K562 (cell line): ENCODE data around the gene SUFU. TPM values are rescaled to one million over a fixed set of nuclear protein-coding genes. Genes with fewer than 3 reads are reported as not detected.

ENCODE experiments used
- ATAC-seq: fragments of 200-7000 bp; cut with Tn5 transposase; 3 replicates; pipeline ENCODE4 v1.9.1; 2020; ENCODE audit warnings: moderate library complexity
- BruUV-seq: library from RNA; stranded (reverse); fragments of 400-500 nt; replicated peaks from 2 replicates; lab custom pipeline; 2021; lab: Mats Ljungman, UMichigan
- CTCF ChIA-PET: fragments of 300-600 bp; formaldehyde crosslinking; extraction: SDS; loops from one replicate; lab custom pipeline; 2021; ENCODE audit warnings: low intra/inter-chr PET ratio; lab: Yijun Ruan, JAX
- POLR2A ChIA-PET: fragments of 300-600, 350-650 bp; sonication (Branson Sonifier 250); formaldehyde crosslinking; extraction: SDS; loops from one replicate; lab custom pipeline; 2021; ENCODE audit warnings: antibody characterized with exemption, inconsistent platforms; lab: Yijun Ruan, JAX
- DNase-seq, 4 experiments: peaks; one replicate each; pipeline versions ENCODE4 v3.0.0 to v3.0.0-alpha.2; 2011 to 2018; ENCODE audit warnings: low spot score in 3 of 4, mixed read lengths in 3 of 4; ENCODE audit errors: extremely low read depth in 1 of 4
- FAIRE-seq: peaks from 2 replicates; lab custom pipeline; 2011; peaks lifted over from hg19 to GRCh38; lab: Jason Lieb, UNC
- H2AFZ ChIP-seq: 2 replicates; pipeline ENCODE4 v1.6.0; 2011; ENCODE audit warnings: low read depth, low read length, control low read depth, inconsistent platforms
- H3K27ac ChIP-seq: fragments of 200-600 bp; 3 replicates; pipeline ENCODE4 v1.8.0; 2011; ENCODE audit warnings: low read depth, mild to moderate bottlenecking, control low read depth, inconsistent platforms, low read length, moderate library complexity, mixed read lengths; ENCODE audit errors: extremely low read depth
- H3K27me3 ChIP-seq, 2 experiments: fragments of 300-600 bp in 1 of 2; 2 replicates in 1 of 2; 3 replicates in 1 of 2; pipeline versions ENCODE4 v1.6.0 to v1.8.0; 2011; ENCODE audit warnings: inconsistent platforms in 2 of 2, low read length in 2 of 2, mild to moderate bottlenecking in 1 of 2, mixed read lengths in 1 of 2, moderate library complexity in 1 of 2; ENCODE audit not compliant: control insufficient read depth in 2 of 2, insufficient read depth in 2 of 2
- H3K36me3 ChIP-seq: fragments of 300-600 bp; 3 replicates; pipeline ENCODE4 v1.8.0; 2011; ENCODE audit warnings: mild to moderate bottlenecking, low read length, inconsistent platforms; ENCODE audit not compliant: control insufficient read depth, insufficient read depth
- H3K4me1 ChIP-seq, 2 experiments: fragments of 200-600 bp in 1 of 2; replicated peaks in 1 of 2; 2 replicates in 1 of 2; 3 replicates in 1 of 2; pipeline versions ENCODE4 v1.5.1 to v1.8.0; 2011; ENCODE audit warnings: inconsistent platforms in 2 of 2, low read length in 2 of 2, mild to moderate bottlenecking in 1 of 2, mixed read lengths in 1 of 2, moderate library complexity in 1 of 2; ENCODE audit not compliant: control insufficient read depth in 2 of 2, insufficient read depth in 2 of 2
- H3K4me2 ChIP-seq: 2 replicates; pipeline ENCODE4 v1.6.1; 2011; ENCODE audit warnings: low read length, control low read depth, inconsistent platforms, mixed read lengths; ENCODE audit not compliant: insufficient read depth
- H3K4me3 ChIP-seq: fragments of 200-600 bp; sonication (generic), shearing (Covaris generic); 2 replicates; pipeline ENCODE4 v1.5.1; 2016; ENCODE audit warnings: control low read depth, inconsistent platforms
- H3K79me2 ChIP-seq: fragments of 200-600 bp; 3 replicates; pipeline ENCODE4 v1.8.0; 2011; ENCODE audit warnings: low read length, inconsistent platforms; ENCODE audit not compliant: control insufficient read depth, insufficient read depth
- H3K9ac ChIP-seq, 2 experiments: 2 replicates each; pipeline versions ENCODE4 v1.6.0 to v1.6.1; 2011; ENCODE audit warnings: low read depth in 2 of 2, low read length in 2 of 2, control low read depth in 1 of 2, inconsistent platforms in 1 of 2, mild to moderate bottlenecking in 1 of 2, mixed read lengths in 1 of 2; ENCODE audit not compliant: insufficient read depth in 1 of 2
- H3K9me1 ChIP-seq: one replicate; pipeline ENCODE4 v1.6.0; 2011; ENCODE audit warnings: inconsistent platforms, mild to moderate bottlenecking, low read length, moderate library complexity; ENCODE audit not compliant: control insufficient read depth, insufficient read depth
- H3K9me3 ChIP-seq: replicated peaks from 2 replicates; pipeline ENCODE4 v1.5.1; 2011; ENCODE audit warnings: low read depth, low read length, inconsistent platforms; ENCODE audit not compliant: control insufficient read depth, insufficient read depth
- H4K20me1 ChIP-seq: replicated peaks from 2 replicates; pipeline ENCODE4 v1.6.1; 2011; ENCODE audit warnings: low read length, inconsistent platforms, mixed read lengths; ENCODE audit not compliant: control insufficient read depth, insufficient read depth
- CREM ChIP-seq: IDR thresholded peaks from 2 replicates; pipeline ENCODE4 v1.6.1; 2014; ENCODE audit warnings: antibody characterized with exemption, low read depth
- JUND ChIP-seq, 2 experiments: IDR thresholded peaks; 2 replicates in 1 of 2; 3 replicates in 1 of 2; pipeline ENCODE4 v1.6.1; 2011; ENCODE audit warnings: borderline replicate concordance in 2 of 2, low read depth in 2 of 2, low read length in 2 of 2, improper control_type of control experiment in 1 of 2, missing biosample characterization in 1 of 2, missing genetic modification characterization in 1 of 2, missing genetic modification reagents in 1 of 2
- NFXL1 ChIP-seq: fragments of 450-650 bp; formaldehyde crosslinking; IDR thresholded peaks from 2 replicates; pipeline ENCODE4 v1.4.0; 2021; ENCODE audit warnings: mild to moderate bottlenecking
- NR2C2 ChIP-seq, 2 experiments: fragments of 200-800 bp in 1 of 2; sonication (Bioruptor generic) in 1 of 2; sonication (generic) in 1 of 2; formaldehyde crosslinking in 1 of 2; IDR thresholded peaks; 2 replicates each; pipeline versions ENCODE4 v1.6.1 to v1.8.0; 2016 to 2022; ENCODE audit warnings: mild to moderate bottlenecking in 1 of 2, missing compliant biosample characterization in 1 of 2, missing genetic modification characterization in 1 of 2, missing genetic modification reagents in 1 of 2
- RAD21 ChIP-seq, 2 experiments: fragments of 250-450 bp in 1 of 2; fragments of 450-650 bp in 1 of 2; sonication (Bioruptor Pico) in 1 of 2; formaldehyde crosslinking in 1 of 2; IDR thresholded peaks in 1 of 2; conservative IDR thresholded peaks in 1 of 2; 2 replicates each; pipeline versions ENCODE4 v1.4.0 to v1.8.0; 2020 to 2022; ENCODE audit warnings: mild to moderate bottlenecking in 2 of 2, moderate library complexity in 1 of 2
- RCOR1 ChIP-seq, 2 experiments: IDR thresholded peaks; 2 replicates each; pipeline ENCODE4 v1.6.1; 2012; ENCODE audit warnings: low read depth in 2 of 2, low read length in 2 of 2, borderline replicate concordance in 1 of 2, improper control_type of control experiment in 1 of 2
- SMARCB1 ChIP-seq: IDR thresholded peaks from 2 replicates; pipeline ENCODE4 v1.6.1; 2011; ENCODE audit warnings: improper control_type of control experiment, low read depth; ENCODE audit not compliant: insufficient read length
- SMC3 ChIP-seq: conservative IDR thresholded peaks from 2 replicates; pipeline ENCODE4 v1.6.1; 2011; ENCODE audit warnings: low read depth, low read length, improper control_type of control experiment; ENCODE audit not compliant: insufficient read depth
- SP1 ChIP-seq: sonication (generic); formaldehyde crosslinking; IDR thresholded peaks from 2 replicates; pipeline ENCODE4 v1.8.1; 2022; ENCODE audit warnings: mild to moderate bottlenecking, missing genetic modification reagents
- TEAD2 ChIP-seq: fragments of 450-650 bp; IDR thresholded peaks from 2 replicates; pipeline ENCODE4 v1.6.1; 2016; ENCODE audit warnings: missing genetic modification characterization, control low read depth, missing compliant biosample characterization
- ZNF324 ChIP-seq: fragments of 250-450 bp; sonication (Bioruptor Pico); IDR thresholded peaks from 2 replicates; pipeline ENCODE4 v1.4.0; 2020; ENCODE audit warnings: mild to moderate bottlenecking
- WGBS: fragments of 100-300 bp; shearing (Covaris generic); methylation state at CpG from one replicate; pipeline ENCODE4 v1.1.6; 2016; ENCODE audit warnings: low coverage, mixed read lengths; ENCODE audit not compliant: insufficient coverage; ENCODE audit errors: missing lambda C conversion rate; 5-methylcytosine and 5-hydroxymethylcytosine counted together
- in situ Hi-C: fragments of 300-500 bp; cut with MboI; formaldehyde crosslinking; loops from 4 replicates; pipeline ENCODE4 v1.15.0; 2018; ENCODE audit warnings: inconsistent platforms, mixed read lengths
- intact Hi-C: fragments of 100-400 bp; cut with micrococcal nuclease; formaldehyde crosslinking; loops from 2 replicates; pipeline ENCODE4 v1.14.2; 2022
- polyA plus RNA-seq, 8 experiments: library from polyadenylated mRNA; depleted of rRNA in 4 of 8; stranded (reverse) in 5 of 8; unstranded in 3 of 8; fragments of >200 nt; fragmentation: Nextera tagmentation in 2 of 8; fragmentation: Illumina TruSeq in 1 of 8; extraction: Ambion mirVana in 2 of 8; extraction: Trizol in 1 of 8; gene quantifications; 2 replicates each; pipeline versions ENCODE4 v1.2.1 to v1.2.3, GENCODE V29; 2011 to 2014; ENCODE audit warnings: inconsistent platforms in 1 of 8, missing spikeins in 1 of 8
- total RNA-seq, 7 experiments: library from RNA; depleted of rRNA in 6 of 7; stranded (reverse); fragments of >200 nt in 6 of 7; fragmentation: Illumina TruSeq in 2 of 7; extraction: Trizol in 2 of 7; gene quantifications; 2 replicates each; pipeline versions ENCODE4 v1.2.1 to v1.2.3, GENCODE V29; 2011 to 2021; ENCODE audit warnings: low replicate concordance in 1 of 7
- TF ChIP-seq, protein P1 (sequence below): fragments of 450-650 bp; formaldehyde crosslinking; IDR thresholded peaks from 2 replicates; pipeline ENCODE4 v1.4.0; 2020; ENCODE audit warnings: mild to moderate bottlenecking, moderate library complexity
- TF ChIP-seq, protein P2 (sequence below), 3 experiments: IDR thresholded peaks in 2 of 3; conservative IDR thresholded peaks in 1 of 3; 2 replicates each; pipeline ENCODE4 v1.5.1; 2011 to 2012; ENCODE audit warnings: low read length in 3 of 3, mild to moderate bottlenecking in 3 of 3, control low read depth in 2 of 3, improper control_type of control experiment in 1 of 3, inconsistent platforms in 1 of 3, low read depth in 1 of 3, mixed read lengths in 1 of 3, moderate library complexity in 1 of 3; ENCODE audit not compliant: insufficient read depth in 2 of 3

SUFU gene
- total and polyA plus RNA-seq, 9 of the 15 experiments (the other 6 are each of a cell fraction or from before 2014, with no cell fraction given): 0.59 to 6.3 (median 0.82) TPM

DNA sequence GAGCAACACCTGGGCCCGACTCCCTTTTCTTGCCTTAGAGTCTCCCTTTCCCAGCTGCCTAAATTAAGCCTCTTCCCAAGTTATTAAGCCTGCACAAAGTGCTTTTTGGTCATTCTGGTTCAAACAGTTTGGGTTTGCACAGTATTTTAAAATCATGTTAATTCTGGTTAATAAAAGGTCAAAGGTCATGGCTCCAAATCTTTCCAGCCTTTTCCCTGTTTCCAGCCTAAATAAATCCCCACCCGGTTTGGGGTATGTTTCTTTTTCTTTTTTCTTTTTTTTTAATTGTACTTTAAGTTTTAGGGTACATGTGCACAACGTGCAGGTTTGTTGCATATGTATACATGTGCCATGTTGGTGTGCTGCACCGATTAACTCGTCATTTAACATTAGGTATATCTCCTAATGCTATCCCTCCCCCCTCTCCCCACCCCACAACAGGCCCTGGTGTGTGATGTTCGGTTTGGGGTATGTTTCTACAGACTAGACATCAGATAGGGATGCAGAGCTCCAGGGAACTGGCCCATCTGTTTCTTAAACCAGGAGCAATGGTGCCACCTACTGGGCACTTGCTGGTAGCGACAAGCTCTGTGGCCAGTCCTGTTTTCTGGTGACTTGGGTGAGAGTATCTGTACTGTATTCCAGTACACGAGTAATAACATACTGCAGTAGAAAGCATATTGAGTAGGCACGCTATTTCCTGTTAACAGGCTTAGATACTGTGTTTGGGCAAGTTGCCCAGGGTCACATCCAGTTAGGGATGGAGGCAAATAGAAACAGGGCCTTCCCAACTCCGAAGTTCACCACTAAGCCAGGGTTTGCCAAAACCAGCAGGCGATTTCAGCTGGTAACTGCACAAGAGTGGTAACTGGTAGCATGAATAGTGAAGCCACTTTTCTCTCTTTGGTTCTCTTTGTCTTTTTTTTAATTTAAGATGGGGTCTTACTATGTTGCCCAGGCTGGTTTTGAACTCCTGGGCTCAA lies 80.0 kb downstream of the SUFU start:
- no peaks in the 10 kb centered on the region for H4K20me1 ChIP-seq
- H3K9me3 ChIP-seq: no peaks in the 10 kb centered on the region
- H3K4me1 ChIP-seq: peaks cover 0 to 3% of the 10 kb centered on the region in 2 experiments; a peak in 2 of 5 replicates
- ATAC-seq: peak; percentile 99
- H3K27ac ChIP-seq: no peak overlapping the region
- no peak overlapping the region for H3K9ac ChIP-seq
- intact Hi-C loops: loop anchor here (1.0 to 5.0 kb wide), 3 partner anchors 81 to 351 kb away; partner anchors contain the start of gene ACTR1A
- no peak overlapping the region for H3K4me3 ChIP-seq
- H3K9me1 ChIP-seq: no peaks in the 10 kb centered on the region
- in situ Hi-C loops: loop anchor here (25.0 kb wide), 2 partner anchors 196 to 346 kb away; partner anchors contain the start of genes ELOVL3, GBF1, NFKB2 and PITX3
- no peak overlapping the region for H3K4me2 ChIP-seq
- FAIRE-seq: peak; percentile 98
- WGBS: 29% methylated on average over 8 of the region's 11 CpGs
- no TSS peak for BruUV-seq
- CTCF ChIA-PET: interaction anchor here (0.9 to 2.1 kb wide), 3 partner anchors 80 to 354 kb away, joined by 6 to 8 read pairs (median 6); partner anchors contain the start of gene SUFU
- POLR2A ChIA-PET: interaction anchor here (0.6 to 1.8 kb wide), 7 partner anchors 13 to 756 kb away, joined by 3 to 6 read pairs (median 3); no protein-coding TSS in a partner anchor
- no peaks in the 10 kb centered on the region for H3K27me3 ChIP-seq
- peaks cover 3% of the 10 kb centered on the region; the same call in 2 of the 3 replicates for H3K79me2 ChIP-seq
- no peak overlapping the region for H2AFZ ChIP-seq
- H3K36me3 ChIP-seq: no peaks in the 10 kb centered on the region
- peak; percentile 82 to 88 (median 84) for DNase-seq
- TF ChIP-seq SMC3 (peak; percentile 60), JUND (IDR thresholded peaks at IDR 0.05; ENCODE audit: borderline replicate concordance, low read depth, low read length) (peak; percentile 11; the same call in 1 of the 2 replicates), JUND (tag; IDR thresholded peaks at IDR 0.05; ENCODE audit: borderline replicate concordance, low read depth, low read length) (no peak), SMARCB1 (no peak), NFXL1 (CRISPR knock-in tag) (no peak), RAD21 (CRISPR knock-in tag; conservative IDR thresholded peaks at IDR 0.05 in 1 of 2, IDR thresholded peaks at IDR 0.05 in 1 of 2) (peak; percentile 71 to 82), TEAD2 (tag) (no peak), RCOR1 (IDR thresholded peaks at IDR 0.05; ENCODE audit: borderline replicate concordance in 1 of 2, low read depth in 2 of 2, low read length in 2 of 2) (peak in 1 of 2 experiments; percentile 46; a peak in 1 of 4 replicates), NR2C2 (CRISPR knock-in tag; IDR thresholded peaks at IDR 0.05) (0 out of 2 replicates have a peak, but pooled peaks have one; percentile 23), NR2C2 (tag; IDR thresholded peaks at IDR 0.05) (peak; percentile 82), SP1 (CRISPR knock-in tag) (0 out of 2 replicates have a peak, but pooled peaks have one; percentile 27), CREM (peak; percentile 38), ZNF324 (CRISPR knock-in tag) (no peak)
- TF ChIP-seq, protein P1, sequence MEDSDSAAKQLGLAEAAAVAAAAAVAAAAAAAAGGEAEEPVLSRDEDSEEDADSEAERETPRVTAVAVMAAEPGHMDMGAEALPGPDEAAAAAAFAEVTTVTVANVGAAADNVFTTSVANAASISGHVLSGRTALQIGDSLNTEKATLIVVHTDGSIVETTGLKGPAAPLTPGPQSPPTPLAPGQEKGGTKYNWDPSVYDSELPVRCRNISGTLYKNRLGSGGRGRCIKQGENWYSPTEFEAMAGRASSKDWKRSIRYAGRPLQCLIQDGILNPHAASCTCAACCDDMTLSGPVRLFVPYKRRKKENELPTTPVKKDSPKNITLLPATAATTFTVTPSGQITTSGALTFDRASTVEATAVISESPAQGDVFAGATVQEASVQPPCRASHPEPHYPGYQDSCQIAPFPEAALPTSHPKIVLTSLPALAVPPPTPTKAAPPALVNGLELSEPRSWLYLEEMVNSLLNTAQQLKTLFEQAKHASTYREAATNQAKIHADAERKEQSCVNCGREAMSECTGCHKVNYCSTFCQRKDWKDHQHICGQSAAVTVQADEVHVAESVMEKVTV (CRISPR knock-in tag): peak; percentile 68
- TF ChIP-seq, protein P2, sequence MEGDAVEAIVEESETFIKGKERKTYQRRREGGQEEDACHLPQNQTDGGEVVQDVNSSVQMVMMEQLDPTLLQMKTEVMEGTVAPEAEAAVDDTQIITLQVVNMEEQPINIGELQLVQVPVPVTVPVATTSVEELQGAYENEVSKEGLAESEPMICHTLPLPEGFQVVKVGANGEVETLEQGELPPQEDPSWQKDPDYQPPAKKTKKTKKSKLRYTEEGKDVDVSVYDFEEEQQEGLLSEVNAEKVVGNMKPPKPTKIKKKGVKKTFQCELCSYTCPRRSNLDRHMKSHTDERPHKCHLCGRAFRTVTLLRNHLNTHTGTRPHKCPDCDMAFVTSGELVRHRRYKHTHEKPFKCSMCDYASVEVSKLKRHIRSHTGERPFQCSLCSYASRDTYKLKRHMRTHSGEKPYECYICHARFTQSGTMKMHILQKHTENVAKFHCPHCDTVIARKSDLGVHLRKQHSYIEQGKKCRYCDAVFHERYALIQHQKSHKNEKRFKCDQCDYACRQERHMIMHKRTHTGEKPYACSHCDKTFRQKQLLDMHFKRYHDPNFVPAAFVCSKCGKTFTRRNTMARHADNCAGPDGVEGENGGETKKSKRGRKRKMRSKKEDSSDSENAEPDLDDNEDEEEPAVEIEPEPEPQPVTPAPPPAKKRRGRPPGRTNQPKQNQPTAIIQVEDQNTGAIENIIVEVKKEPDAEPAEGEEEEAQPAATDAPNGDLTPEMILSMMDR (IDR thresholded peaks at IDR 0.05 in 2 of 3, conservative IDR thresholded peaks at IDR 0.05 in 1 of 3; ENCODE audit: insufficient read depth in 2 of 3, low read depth in 1 of 3, low read length in 3 of 3): peak; percentile 70 to 85 (median 77)
